ENCODE data around the gene RNF157.

GRCh38 chr17:76271669-76272540 lies 31.6 kb upstream of the RNF157 start:
- peak; percentile 33 for TF ChIP-seq POLR2A (IDR thresholded peaks at IDR 0.05; ENCODE audit: low read length)
- TF ChIP-seq GATA1 (IDR thresholded peaks at IDR 0.05; ENCODE audit: low read depth, low read length), result no peak
